HG03469 (cell line): ENCODE results near the gene PDZD4.
"Not testable (repeated sequence)": the region's sequence is repeated elsewhere in the genome, so short reads cannot be mapped to it uniquely, and the experiment has no call there.

Experiments used
- ATAC-seq: cut with Tn5 transposase; IDR thresholded peaks from one replicate; pipeline ENCODE4 v1.9.1; 2021; ENCODE audit warnings: mild to moderate bottlenecking, moderate library complexity, moderate number of reproducible peaks; ENCODE audit not compliant: unreplicated experiment

PDZD4 gene

GRCh38 chrX:153845195-153845594 lies 14.9 kb upstream of the PDZD4 start:
- no peak for ATAC-seq

- ATAC-seq: no peak
Measured at GRCh38 chrX:153844509-153845082, 14.3 kb upstream of the PDZD4 start.

- ATAC-seq: no peak
Measured at GRCh38 chrX:153836921-153837320, 6.6 kb upstream of the PDZD4 start.

GRCh38 chrX:153832728-153833127 lies 2.4 kb upstream of the PDZD4 start:
- no peak for ATAC-seq

- ATAC-seq: no peak
Measured at GRCh38 chrX:153831429-153832150, 1.2 kb upstream of the PDZD4 start.

GRCh38 chrX:153830640-153831428 lies 490 bp upstream of the PDZD4 start:
- no peak for ATAC-seq

GRCh38 chrX:153829549-153829798 lies 870 bp downstream of the PDZD4 start:
- ATAC-seq: no peak

- ATAC-seq: no peak
Measured at GRCh38 chrX:153828723-153829548, 1.4 kb downstream of the PDZD4 start.

GRCh38 chrX:153828308-153828707 lies 2.0 kb downstream of the PDZD4 start:
- ATAC-seq: no peak

GRCh38 chrX:153827903-153828302 lies 2.4 kb downstream of the PDZD4 start:
- ATAC-seq: no peak

- ATAC-seq: no peak
Measured at GRCh38 chrX:153827016-153827415, 3.3 kb downstream of the PDZD4 start.

- no peak for ATAC-seq
Measured at GRCh38 chrX:153825042-153825441, 5.3 kb downstream of the PDZD4 start.

- no peak for ATAC-seq
Measured at GRCh38 chrX:153824348-153824747, 6.0 kb downstream of the PDZD4 start.

- no peak for ATAC-seq
Measured at GRCh38 chrX:153821066-153821465, 9.3 kb downstream of the PDZD4 start.

- ATAC-seq: no peak
Measured at GRCh38 chrX:153820601-153821000, 9.7 kb downstream of the PDZD4 start.

- no peak for ATAC-seq
Measured at GRCh38 chrX:153819384-153820040, 10.8 kb downstream of the PDZD4 start.

- no peak for ATAC-seq
Measured at GRCh38 chrX:153818571-153819383, 11.6 kb downstream of the PDZD4 start.

- not testable (repeated sequence) for ATAC-seq
Measured at GRCh38 chrX:153818064-153818463, 12.3 kb downstream of the PDZD4 start.

GRCh38 chrX:153816831-153817690 lies 13.3 kb downstream of the PDZD4 start:
- ATAC-seq: no peak
